Pancreas (tissue), 10 donors: ENCODE data around the gene MUC5AC. TPM values are rescaled to one million over a fixed set of nuclear protein-coding genes. Genes with fewer than 3 reads are reported as not detected.

Experiments
- ATAC-seq, 4 donors: fragments of 200-7000 bp; cut with Tn5 transposase; one replicate each; pipeline versions ENCODE4 v1.8.0 to v1.9.1; 2020; ENCODE audit warnings: mild to moderate bottlenecking in 4 of 4, moderate library complexity in 4 of 4
- DNase-seq, 6 donors: peaks; one replicate each; pipeline ENCODE4 v3.0.0-alpha.2; 2020
- FAIRE-seq: peaks from 2 replicates; lab custom pipeline; 2012; peaks lifted over from hg19 to GRCh38; lab: Jason Lieb, UNC
- H3K27ac ChIP-seq, 4 donors: fragments of 200-600 bp; sonication (generic); 1 replicate in 3 of 4; 2 replicates in 1 of 4; pipeline versions ENCODE4 v1.5.0 to v1.8.0; 2020
- H3K27me3 ChIP-seq, 4 donors: fragments of 200-600 bp; one replicate each; pipeline ENCODE4 v1.8.0; 2021
- H3K36me3 ChIP-seq, 3 donors: fragments of 200-600 bp; sonication (generic) in 1 of 3; one replicate each; pipeline versions ENCODE4 v1.5.0 to v1.8.0; 2020 to 2021
- H3K4me1 ChIP-seq, 3 donors: fragments of 200-600 bp; one replicate each; pipeline ENCODE4 v1.8.0; 2021
- H3K4me3 ChIP-seq, 4 donors: fragments of 200-600 bp; sonication (generic) in 2 of 4; one replicate each; pipeline versions ENCODE4 v1.5.0 to v1.8.0; 2020 to 2021
- H3K9me3 ChIP-seq, 4 donors: fragments of 200-600 bp; one replicate each; pipeline ENCODE4 v1.8.0; 2021
- whole genome bisulfite sequencing, 2 donors: extraction: QIAGEN DNeasy Blood & Tissue Kit; methylation state at CpG; one replicate each; pipeline ENCODE4 v1.1.7; 2013; 5-methylcytosine and 5-hydroxymethylcytosine counted together
- intact Hi-C, 3 donors: fragments of 100-400 bp; cut with DNase I; formaldehyde crosslinking; loops; one replicate each; pipeline versions ENCODE4 v1.11.1 to v1.14.2; 2022
- polyA plus RNA-seq, 2 donors: library from polyadenylated mRNA; stranded (reverse); fragments of 200-250 nt; gene quantifications; one replicate each; pipeline ENCODE4 v1.2.3, GENCODE V29; 2013
- total RNA-seq, 6 donors: library from RNA; stranded (reverse); fragmentation: NEBNext Ultra II Directional in 4 of 6; extraction: Animal tissue kit (Norgen Biotek cat#: 25700) in 4 of 6; gene quantifications; one replicate each; pipeline versions ENCODE4 v1.2.1 to v1.2.4, GENCODE V29; 2021 to 2023
- TF ChIP-seq, protein P1 (sequence below), 4 donors: fragments of 200-600 bp; sonication (generic) in 3 of 4; IDR thresholded peaks; one replicate each; pipeline versions ENCODE4 v1.5.0 to v1.8.0; 2021; ENCODE audit warnings: antibody characterized with exemption in 4 of 4
- donor health status: healthy with polysubstance abuse.
- donor health status: DM: no; HTN: no; CAD: no; lungs with moderate emphysema.
- donor health status: DM: no; HTN: no; CAD: no.
- donor health status: control.
- donor health status: control.
- donor health status: Bipolar disorder and iron deficiency.
- donor health status: DM: yes; HTN: yes; CAD: no.
- donor health status: DM: no; HTN: no; CAD: no.
- donor health status: DM: no; HTN: no; CAD: no.
- donor health status: DM: yes; HTN: yes; CAD: no.

Gene MUC5AC
- total and polyA plus RNA-seq, 8 donors = 0.02 to 4.2 (median 0.04) TPM; not detected in 5

DNA sequence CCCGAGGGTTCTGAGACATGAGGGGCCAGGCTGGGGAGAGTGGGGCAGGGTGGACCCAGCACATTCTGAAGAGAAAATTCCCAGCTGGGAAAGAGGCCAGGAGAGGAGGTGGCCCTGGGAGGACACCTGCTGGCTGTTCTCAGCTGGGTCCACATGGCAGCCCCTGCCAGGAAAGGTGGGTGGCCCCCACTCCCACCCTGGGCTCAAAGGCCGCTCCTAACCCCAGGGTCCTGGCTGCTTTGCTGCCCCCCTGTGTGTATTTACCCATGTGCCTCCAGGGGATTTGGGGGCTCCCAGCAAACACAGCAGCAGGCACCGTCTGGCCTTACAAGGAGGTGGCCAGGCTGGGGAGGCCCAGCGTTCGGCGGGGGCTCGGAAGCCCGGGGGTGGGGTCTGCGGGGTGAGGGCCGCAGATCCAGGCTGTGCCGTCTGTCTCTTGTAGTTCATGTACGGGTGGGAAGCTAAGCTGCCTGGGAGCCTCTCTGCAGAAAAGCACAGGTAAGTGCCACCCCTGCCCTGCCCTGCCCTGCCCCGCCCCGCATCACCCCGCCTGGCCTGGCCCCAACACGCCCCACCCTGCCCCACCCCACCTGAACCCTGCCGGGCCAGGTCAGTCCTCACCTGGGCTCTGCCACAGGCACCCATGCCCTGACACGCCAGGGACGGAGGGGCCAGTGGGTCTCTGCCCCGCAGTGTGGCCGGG is 75.7 kb downstream of the MUC5AC start:
- TF ChIP-seq, protein P1, sequence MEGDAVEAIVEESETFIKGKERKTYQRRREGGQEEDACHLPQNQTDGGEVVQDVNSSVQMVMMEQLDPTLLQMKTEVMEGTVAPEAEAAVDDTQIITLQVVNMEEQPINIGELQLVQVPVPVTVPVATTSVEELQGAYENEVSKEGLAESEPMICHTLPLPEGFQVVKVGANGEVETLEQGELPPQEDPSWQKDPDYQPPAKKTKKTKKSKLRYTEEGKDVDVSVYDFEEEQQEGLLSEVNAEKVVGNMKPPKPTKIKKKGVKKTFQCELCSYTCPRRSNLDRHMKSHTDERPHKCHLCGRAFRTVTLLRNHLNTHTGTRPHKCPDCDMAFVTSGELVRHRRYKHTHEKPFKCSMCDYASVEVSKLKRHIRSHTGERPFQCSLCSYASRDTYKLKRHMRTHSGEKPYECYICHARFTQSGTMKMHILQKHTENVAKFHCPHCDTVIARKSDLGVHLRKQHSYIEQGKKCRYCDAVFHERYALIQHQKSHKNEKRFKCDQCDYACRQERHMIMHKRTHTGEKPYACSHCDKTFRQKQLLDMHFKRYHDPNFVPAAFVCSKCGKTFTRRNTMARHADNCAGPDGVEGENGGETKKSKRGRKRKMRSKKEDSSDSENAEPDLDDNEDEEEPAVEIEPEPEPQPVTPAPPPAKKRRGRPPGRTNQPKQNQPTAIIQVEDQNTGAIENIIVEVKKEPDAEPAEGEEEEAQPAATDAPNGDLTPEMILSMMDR (IDR thresholded peaks at IDR 0.05) = no peak
- H3K27me3 ChIP-seq = no peaks in the 10 kb centered on the region
- intact Hi-C loops = no loop called here

DNA sequence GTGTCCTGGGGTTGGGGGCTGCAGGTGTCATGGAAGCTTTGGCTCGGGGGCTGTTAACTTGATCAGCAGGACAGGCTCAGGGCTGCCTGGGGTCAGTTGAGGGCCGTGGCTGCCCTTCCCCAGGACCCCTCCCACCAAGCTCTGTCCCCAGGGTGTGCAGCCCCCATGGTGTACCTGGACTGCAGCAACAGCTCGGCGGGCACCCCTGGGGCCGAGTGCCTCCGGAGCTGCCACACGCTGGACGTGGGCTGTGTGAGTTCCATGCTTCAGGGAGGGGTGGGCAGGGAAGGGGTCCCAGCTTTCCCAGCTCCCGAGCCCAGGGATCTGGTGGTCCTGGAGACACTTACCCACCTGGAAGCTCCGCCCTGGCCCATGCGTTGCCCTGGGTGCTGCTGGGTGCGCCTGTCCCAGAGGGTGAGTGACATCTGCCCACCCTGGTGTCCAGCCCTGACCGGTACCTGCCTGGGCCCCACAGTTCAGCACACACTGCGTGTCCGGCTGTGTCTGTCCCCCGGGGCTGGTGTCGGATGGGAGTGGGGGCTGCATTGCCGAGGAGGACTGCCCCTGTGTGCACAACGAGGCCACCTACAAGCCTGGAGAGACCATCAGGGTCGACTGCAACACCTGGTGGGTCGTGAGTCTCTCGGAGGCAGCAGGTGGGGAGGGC is 76.4 kb downstream of the MUC5AC start:
- Histone ChIP-seq H3K27ac (no peak overlapping the region), H3K9me3 (no peaks in the 10 kb centered on the region), H3K4me1 (no peaks in the 10 kb centered on the region), H3K27me3 (no peaks in the 10 kb centered on the region), H3K36me3 (no peaks in the 10 kb centered on the region), H3K4me3 (no peak overlapping the region)
- 69 to 70% methylated on average over 22 of the region's 22 CpGs for WGBS, 2 donors
- intact Hi-C loops = no loop called here
- FAIRE-seq = no peak
- TF ChIP-seq, protein P1 (IDR thresholded peaks at IDR 0.05) = no peak
- no peak for ATAC-seq
- peak in 3 of 6 donors; percentile 23 to 67 (median 52) for DNase-seq

More for the DNA sequence above, 75.7 kb downstream of the MUC5AC start:
- Histone ChIP-seq H3K4me1 (no peaks in the 10 kb centered on the region), H3K36me3 (no peaks in the 10 kb centered on the region), H3K4me3 (no peak overlapping the region), H3K27ac (no peak overlapping the region), H3K9me3 (no peaks in the 10 kb centered on the region)
- peak in 1 of 4 donors; percentile 23 for ATAC-seq
- FAIRE-seq = no peak
- peak in 3 of 6 donors; percentile 18 to 58 (median 39) for DNase-seq
- 69 to 70% methylated on average over 19 to 21 of the region's 21 CpGs for WGBS, 2 donors

DNA sequence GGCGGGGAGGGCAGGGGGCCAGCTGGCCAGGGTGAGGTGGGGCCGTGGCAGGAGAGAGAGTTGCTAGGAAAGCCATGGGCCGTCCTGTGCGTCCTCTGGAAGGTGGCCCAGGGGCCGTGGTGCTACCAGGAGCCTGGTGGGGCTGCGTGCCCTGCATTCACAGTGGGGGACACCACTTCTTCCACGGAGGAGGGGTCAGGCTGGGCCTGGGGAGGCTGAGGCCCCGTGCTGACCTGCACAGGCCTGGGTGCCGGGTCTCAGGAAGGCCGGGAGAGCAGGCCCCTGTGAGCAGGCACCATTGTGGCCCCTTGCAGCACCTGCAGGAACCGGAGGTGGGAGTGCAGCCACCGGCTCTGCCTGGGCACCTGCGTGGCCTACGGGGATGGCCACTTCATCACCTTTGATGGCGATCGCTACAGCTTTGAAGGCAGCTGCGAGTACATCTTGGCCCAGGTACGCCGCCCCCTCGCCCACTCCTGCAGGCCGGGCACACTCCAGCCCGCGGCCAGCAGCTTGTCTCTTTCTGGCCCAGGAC is 77.1 kb downstream of the MUC5AC start:
- Histone ChIP-seq H3K27ac (no peak overlapping the region), H3K4me3 (no peak overlapping the region), H3K27me3 (no peaks in the 10 kb centered on the region), H3K36me3 (no peaks in the 10 kb centered on the region), H3K4me1 (no peaks in the 10 kb centered on the region), H3K9me3 (no peaks in the 10 kb centered on the region)
- intact Hi-C loops = no loop called here
- TF ChIP-seq, protein P1 (IDR thresholded peaks at IDR 0.05) = no peak
- no peak for FAIRE-seq
- DNase-seq = peak in 3 of 6 donors; percentile 21 to 61 (median 53)
- ATAC-seq = no peak
- WGBS, 2 donors = 83 to 84% methylated on average over 23 of the region's 23 CpGs

DNA sequence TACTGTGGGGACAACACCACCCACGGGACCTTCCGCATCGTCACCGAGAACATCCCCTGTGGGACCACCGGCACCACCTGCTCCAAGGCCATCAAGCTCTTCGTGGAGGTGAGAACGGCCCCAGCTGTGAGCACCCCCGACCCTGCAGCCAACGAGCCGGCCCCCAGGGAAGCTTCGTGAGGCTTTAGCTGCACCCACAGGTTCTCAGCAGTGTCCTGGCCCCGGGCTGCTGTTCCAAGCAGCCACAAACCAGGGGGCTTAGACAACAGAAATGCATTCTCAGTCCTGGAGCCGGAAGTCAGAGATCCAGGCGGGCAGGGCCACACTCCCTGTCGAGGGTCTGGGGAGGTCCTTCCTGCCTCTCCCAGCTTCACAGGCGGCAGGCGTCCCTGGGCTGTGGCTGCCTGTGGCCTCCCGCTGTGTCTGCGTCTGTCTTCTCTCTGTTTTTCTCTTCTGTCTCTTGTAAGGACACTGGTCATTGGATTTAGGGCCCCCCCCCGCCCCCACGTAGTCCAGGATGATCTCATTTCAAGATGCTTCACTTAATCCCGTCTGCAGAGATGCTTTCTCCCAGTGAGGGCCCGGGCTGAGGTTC is 77.7 kb downstream of the MUC5AC start:
- Histone ChIP-seq H3K4me1 (no peaks in the 10 kb centered on the region), H3K27me3 (no peaks in the 10 kb centered on the region), H3K4me3 (no peak overlapping the region), H3K9me3 (no peaks in the 10 kb centered on the region), H3K27ac (no peak overlapping the region), H3K36me3 (no peaks in the 10 kb centered on the region)
- intact Hi-C loops = no loop called here
- TF ChIP-seq, protein P1 (IDR thresholded peaks at IDR 0.05) = no peak
- FAIRE-seq (no peak), ATAC-seq (no peak), DNase-seq (peak in 3 of 6 donors; percentile 5 to 58 (median 46))
- WGBS, 2 donors = 63 to 72% methylated on average over 23 of the region's 23 CpGs
